ENCODE results near the gene CARMIL1.

The CARMIL1 gene

DNA sequence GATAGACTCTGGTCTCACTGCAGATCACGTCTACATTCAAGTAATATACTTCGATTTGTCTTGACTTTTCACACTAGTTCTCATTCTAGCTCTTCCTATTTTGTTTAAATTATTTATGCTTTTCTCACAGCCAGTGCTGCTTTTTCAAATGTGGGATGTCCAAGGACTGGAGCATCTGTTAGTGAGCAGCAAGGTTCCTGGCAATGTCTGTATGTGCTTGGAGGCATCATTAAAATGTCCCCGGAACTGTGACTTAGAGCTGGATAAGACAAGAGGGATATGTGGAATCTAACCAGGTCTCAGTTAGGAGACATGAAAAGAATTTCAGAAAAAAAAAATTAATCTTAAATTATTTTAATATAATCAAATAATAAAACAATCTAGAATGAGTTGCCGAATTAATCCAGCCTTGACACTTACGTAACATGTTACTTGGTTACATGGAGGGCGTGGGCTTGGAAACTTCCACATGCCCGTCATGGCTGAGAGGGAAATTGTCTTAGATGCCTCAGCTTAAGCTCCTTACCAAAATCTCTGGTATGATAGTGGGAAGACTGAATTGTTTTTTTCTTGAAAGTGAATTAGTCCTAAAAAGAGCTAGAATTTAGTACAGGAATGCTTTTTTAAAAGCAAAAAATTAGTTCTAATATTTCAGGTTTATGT lies 21.4 kb upstream of the CARMIL1 start:
- TF ChIP-seq, protein P1, sequence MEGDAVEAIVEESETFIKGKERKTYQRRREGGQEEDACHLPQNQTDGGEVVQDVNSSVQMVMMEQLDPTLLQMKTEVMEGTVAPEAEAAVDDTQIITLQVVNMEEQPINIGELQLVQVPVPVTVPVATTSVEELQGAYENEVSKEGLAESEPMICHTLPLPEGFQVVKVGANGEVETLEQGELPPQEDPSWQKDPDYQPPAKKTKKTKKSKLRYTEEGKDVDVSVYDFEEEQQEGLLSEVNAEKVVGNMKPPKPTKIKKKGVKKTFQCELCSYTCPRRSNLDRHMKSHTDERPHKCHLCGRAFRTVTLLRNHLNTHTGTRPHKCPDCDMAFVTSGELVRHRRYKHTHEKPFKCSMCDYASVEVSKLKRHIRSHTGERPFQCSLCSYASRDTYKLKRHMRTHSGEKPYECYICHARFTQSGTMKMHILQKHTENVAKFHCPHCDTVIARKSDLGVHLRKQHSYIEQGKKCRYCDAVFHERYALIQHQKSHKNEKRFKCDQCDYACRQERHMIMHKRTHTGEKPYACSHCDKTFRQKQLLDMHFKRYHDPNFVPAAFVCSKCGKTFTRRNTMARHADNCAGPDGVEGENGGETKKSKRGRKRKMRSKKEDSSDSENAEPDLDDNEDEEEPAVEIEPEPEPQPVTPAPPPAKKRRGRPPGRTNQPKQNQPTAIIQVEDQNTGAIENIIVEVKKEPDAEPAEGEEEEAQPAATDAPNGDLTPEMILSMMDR (conservative IDR thresholded peaks at IDR 0.05): no peak
- no peak overlapping the region for H3K27ac ChIP-seq

DNA sequence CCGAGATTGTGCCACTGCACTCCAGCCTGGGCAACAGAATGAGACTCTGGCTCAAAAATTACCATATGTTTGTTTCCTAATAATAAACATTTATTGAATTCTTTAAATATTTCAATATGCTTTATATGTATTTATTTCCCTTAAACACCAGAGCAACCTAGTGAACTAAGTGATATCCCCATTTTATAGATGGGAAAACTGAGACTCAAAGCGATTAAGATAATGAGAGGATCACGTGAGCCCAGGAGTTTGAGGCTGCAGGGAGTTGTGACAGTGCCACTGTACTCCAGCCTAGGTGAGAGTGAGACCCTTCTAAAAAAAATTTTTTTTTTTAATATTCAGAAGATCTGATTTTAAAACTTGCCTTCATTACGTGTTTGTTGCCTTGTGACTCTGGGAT lies 19.4 kb upstream of the CARMIL1 start:
- TF ChIP-seq, protein P1 (conservative IDR thresholded peaks at IDR 0.05): no peak
- H3K27ac ChIP-seq: no peak overlapping the region

DNA sequence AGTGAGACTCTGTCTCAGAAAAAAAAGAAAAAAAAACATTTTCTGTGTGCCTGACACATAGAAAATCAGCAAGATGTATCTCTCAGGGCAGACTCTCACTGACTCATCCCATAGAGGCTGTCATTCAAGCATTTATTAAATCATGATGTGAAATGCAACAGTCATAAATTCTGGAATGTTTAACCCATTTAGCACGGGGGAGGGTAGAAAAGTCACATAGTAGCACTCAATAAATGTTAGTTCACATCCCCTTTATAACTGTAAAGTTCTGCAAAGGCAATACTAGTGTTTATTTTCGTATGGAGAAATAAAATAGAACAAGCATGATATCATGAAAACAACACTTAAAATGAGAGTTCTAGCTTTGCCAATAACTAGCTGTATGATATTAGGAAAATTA lies 15.5 kb upstream of the CARMIL1 start:
- H3K27ac ChIP-seq: no peak overlapping the region
- TF ChIP-seq, protein P1 (conservative IDR thresholded peaks at IDR 0.05): no peak

DNA sequence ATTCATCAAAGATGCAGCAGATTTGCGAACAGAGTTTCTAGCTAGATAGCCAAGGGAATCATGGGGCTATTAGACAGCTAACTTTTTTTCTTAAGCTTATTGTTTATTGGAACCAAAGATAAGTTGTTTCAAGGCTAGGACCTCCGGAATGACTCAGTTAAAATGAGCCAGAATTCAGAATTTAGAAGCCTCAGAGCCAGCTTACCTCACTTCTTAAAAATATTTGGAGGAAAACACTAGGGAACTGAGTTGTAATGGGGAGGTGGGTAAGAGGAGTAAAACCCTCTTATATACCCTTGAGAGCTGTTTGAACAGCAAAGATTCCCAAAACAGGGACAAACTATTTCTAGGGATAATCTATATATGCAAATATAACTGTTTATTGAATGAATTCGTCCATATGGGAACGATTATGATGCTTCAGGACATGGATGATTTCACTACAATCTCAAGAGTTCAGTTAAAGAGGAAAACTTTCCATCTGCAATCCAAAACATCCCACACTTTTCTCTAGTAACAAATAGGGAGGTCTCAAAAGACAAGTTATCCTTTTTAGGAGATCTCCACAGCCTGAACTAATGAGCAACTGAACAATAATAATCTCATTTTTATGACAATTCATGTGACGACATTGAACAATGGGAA lies 12.6 kb upstream of the CARMIL1 start:
- TF ChIP-seq, protein P1 (conservative IDR thresholded peaks at IDR 0.05): no peak

DNA sequence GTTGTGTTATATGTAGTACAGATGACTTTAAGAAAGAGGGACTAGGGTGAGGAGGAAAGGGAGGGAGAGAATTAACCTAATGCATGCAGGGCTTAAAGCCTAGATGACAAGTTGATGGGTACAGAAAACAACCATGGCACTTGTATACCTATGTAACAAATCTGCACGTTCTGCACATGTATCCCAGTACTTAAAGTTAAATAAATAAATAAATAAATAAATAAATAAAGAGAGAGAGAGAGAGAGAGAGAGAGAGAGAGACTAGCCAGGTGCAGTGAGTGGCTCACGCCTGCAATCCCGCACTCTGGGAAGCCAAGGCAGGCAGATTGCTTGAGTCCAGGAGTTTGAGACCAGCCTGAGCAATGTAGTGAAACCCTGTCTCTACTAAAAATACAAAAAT lies 11.5 kb upstream of the CARMIL1 start:
- no peak overlapping the region for H3K27ac ChIP-seq
- TF ChIP-seq, protein P1 (conservative IDR thresholded peaks at IDR 0.05): no peak

More for the DNA sequence above, 12.6 kb upstream of the CARMIL1 start:
- H3K27ac ChIP-seq: no peak overlapping the region

DNA sequence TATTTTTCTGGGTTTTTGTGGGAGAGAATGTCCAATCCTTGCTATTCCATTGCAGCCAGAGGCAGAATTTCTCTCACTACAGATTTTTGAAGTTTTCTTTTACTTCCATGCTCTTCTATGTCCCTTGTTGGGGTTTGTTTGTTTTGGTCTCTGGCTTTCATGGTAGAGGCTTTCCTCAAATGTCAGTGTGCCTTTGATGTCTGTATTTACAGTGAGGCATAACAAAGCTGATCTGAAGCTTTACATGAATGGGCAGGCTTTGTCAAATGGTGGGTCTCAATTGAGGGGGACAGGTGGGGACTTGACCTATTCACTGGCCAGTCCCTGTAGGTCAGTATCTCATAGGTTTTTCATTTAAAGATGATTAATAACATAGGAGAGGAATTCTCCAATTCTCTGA lies 8.6 kb upstream of the CARMIL1 start:
- H3K27ac ChIP-seq: no peak overlapping the region
- TF ChIP-seq, protein P1 (conservative IDR thresholded peaks at IDR 0.05): no peak

DNA sequence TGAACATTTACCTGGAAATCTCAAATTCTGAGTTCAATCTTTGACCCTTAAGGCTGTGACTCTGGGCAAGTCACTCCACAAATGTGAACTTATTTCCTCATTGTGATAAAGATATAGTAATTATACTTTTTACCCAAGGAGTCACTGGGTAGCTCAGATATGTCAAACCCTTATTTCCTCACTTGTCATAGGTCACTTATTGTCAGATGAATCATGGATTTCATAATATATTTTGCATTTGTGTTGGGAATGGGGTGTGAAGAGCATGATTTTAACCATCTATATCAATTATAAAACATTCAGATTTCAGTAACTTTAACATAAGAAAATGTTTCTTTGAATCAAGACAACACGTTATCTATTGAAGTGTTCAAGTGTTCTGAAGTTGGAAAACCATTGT lies 3.7 kb upstream of the CARMIL1 start:
- TF ChIP-seq, protein P1 (conservative IDR thresholded peaks at IDR 0.05): no peak
- no peak overlapping the region for H3K27ac ChIP-seq

All from VCaP (cell line).